IPS-20b (cell line): ENCODE results near the gene FOXJ1.
A peak's percentile ranks its signal among the peaks of the same experiment; 100 is the strongest.

Experiments used
- H3K27ac ChIP-seq: one replicate; pipeline ENCODE4 v1.5.1; 2013; ENCODE audit warnings: low read length
- H3K27me3 ChIP-seq: 2 replicates; pipeline ENCODE4 v1.6.1; 2013; ENCODE audit warnings: mild to moderate bottlenecking, low read length, inconsistent platforms; ENCODE audit not compliant: insufficient read depth
- H3K36me3 ChIP-seq: 2 replicates; pipeline ENCODE4 v1.6.1; 2013; ENCODE audit warnings: low read depth, mild to moderate bottlenecking, inconsistent platforms, low read length, moderate library complexity; ENCODE audit not compliant: insufficient read depth
- H3K4me1 ChIP-seq: 2 replicates; pipeline ENCODE4 v1.6.1; 2013; ENCODE audit warnings: mild to moderate bottlenecking, control low read depth, inconsistent platforms, low read length, moderate library complexity; ENCODE audit not compliant: insufficient read depth
- H3K4me3 ChIP-seq: 2 replicates; pipeline ENCODE4 v1.5.1; 2013; ENCODE audit warnings: mild to moderate bottlenecking, low read length, inconsistent platforms
- H3K9ac ChIP-seq: 2 replicates; pipeline ENCODE4 v1.6.1; 2013; ENCODE audit warnings: low read depth, mild to moderate bottlenecking, inconsistent platforms, low read length, moderate library complexity
- H3K9me3 ChIP-seq: 2 replicates; pipeline ENCODE4 v1.6.1; 2013; ENCODE audit warnings: mild to moderate bottlenecking, low read depth, low read length, inconsistent platforms; ENCODE audit not compliant: insufficient read depth

FOXJ1 gene

GRCh38 chr17:76137351-76138233 is 3.5 kb downstream of the FOXJ1 start:
- Histone ChIP-seq H3K9me3 (no peaks in the 10 kb centered on the region; the same call in 1 of the 2 replicates), H3K27me3 (peaks cover 100% of the 10 kb centered on the region), H3K4me3 (peak overlapping the region; percentile 74; the same call in 1 of the 2 replicates), H3K9ac (peak overlapping the region; percentile 30; the same call in 1 of the 2 replicates), H3K36me3 (no peaks in the 10 kb centered on the region), H3K27ac (no peak overlapping the region), H3K4me1 (peaks cover 56% of the 10 kb centered on the region)

DNA sequence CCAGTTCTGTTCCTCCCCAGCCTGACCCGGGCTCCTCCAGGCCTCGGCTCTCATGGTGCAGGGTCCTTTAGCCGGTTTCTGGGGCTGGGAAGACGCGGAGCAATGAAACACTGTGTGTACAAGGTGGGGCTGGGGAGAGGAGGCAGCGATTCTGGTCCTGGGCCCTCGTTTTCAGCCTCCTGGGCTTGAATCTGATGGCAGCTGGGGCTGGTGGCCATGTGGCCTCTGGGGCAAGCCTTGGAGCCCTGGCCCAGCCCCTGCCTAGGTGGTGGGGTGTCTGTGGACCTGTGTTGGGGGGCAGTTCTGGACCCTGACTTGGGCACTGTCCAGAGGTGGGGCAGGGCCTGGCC is 4.1 kb downstream of the FOXJ1 start:
- Histone ChIP-seq H3K4me1 (peaks cover 53% of the 10 kb centered on the region), H3K27ac (no peak overlapping the region), H3K4me3 (peak overlapping the region; percentile 32; the same call in 1 of the 2 replicates), H3K27me3 (peaks cover 97% of the 10 kb centered on the region), H3K9me3 (no peaks in the 10 kb centered on the region; the same call in 1 of the 2 replicates), H3K36me3 (no peaks in the 10 kb centered on the region), H3K9ac (no peak overlapping the region)

GRCh38 chr17:76136276-76137000 is 4.6 kb downstream of the FOXJ1 start:
- Histone ChIP-seq H3K4me1 (peaks cover 54% of the 10 kb centered on the region), H3K36me3 (no peaks in the 10 kb centered on the region), H3K27me3 (peaks cover 97% of the 10 kb centered on the region), H3K4me3 (peak overlapping the region; percentile 32; the same call in 1 of the 2 replicates), H3K9me3 (no peaks in the 10 kb centered on the region; the same call in 1 of the 2 replicates), H3K9ac (no peak overlapping the region), H3K27ac (no peak overlapping the region)

- Histone ChIP-seq H3K4me1 (peaks cover 59% of the 10 kb centered on the region), H3K9ac (peak overlapping the region; percentile 33; the same call in 1 of the 2 replicates), H3K9me3 (no peaks in the 10 kb centered on the region; the same call in 1 of the 2 replicates), H3K36me3 (no peaks in the 10 kb centered on the region), H3K27ac (no peak overlapping the region), H3K4me3 (peak overlapping the region; percentile 53; the same call in 1 of the 2 replicates), H3K27me3 (peaks cover 97% of the 10 kb centered on the region)
These were observed 5.2 kb downstream of the FOXJ1 start for GRCh38 chr17:76135810-76136188.

GRCh38 chr17:76134911-76135809 is 5.9 kb downstream of the FOXJ1 start:
- Histone ChIP-seq H3K9ac (peak overlapping the region; percentile 33; the same call in 1 of the 2 replicates), H3K9me3 (no peaks in the 10 kb centered on the region; the same call in 1 of the 2 replicates), H3K4me3 (peak overlapping the region; percentile 53; the same call in 1 of the 2 replicates), H3K27me3 (peaks cover 97% of the 10 kb centered on the region), H3K36me3 (no peaks in the 10 kb centered on the region), H3K4me1 (peaks cover 60% of the 10 kb centered on the region), H3K27ac (no peak overlapping the region)

DNA sequence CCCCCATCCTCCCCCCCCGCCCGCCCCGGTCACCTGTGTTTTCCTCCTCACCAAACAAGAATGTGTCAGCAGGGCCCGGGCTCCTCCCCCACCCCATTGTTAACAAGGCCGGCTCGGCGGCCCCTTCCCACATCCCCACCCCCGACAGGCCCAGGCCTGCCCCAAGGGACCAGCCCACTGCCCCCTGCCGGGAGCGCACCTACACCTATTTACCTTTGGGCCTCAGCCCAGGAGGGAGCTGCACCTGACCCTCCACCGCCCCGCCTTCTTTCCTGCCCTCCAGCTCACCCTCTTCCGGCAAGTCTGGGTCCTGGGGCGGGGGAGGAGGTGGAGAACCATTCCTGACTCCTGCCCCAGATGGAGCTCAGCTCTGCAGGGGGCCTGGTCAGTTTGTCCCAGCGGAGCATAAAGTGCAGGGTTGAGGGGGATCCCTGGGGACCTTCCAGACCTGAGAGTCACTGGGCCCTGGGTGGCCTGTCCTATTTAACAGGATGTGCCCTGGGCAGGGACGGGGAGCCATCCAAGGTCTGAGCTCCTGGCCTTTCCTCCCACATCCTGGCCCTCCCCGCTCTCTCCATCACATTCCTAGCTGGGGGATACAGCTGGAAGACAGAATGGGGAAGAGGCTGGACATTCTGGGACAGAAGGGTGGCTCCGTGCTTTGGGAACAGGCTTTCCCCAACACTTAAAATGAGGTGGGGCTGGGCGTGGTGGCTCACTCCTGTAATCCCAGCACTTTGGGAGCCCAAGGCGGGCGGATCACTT is 8.3 kb downstream of the FOXJ1 start:
- H3K4me1 ChIP-seq, result peaks cover 51% of the 10 kb centered on the region
- peaks cover 76% of the 10 kb centered on the region for H3K27me3 ChIP-seq
- H3K9ac ChIP-seq, result peak overlapping the region; percentile 16; the same call in 1 of the 2 replicates
- H3K4me3 ChIP-seq, result peak overlapping the region; percentile 53; the same call in 1 of the 2 replicates
- no peaks in the 10 kb centered on the region for H3K9me3 ChIP-seq
- no peaks in the 10 kb centered on the region for H3K36me3 ChIP-seq
- H3K27ac ChIP-seq, result no peak overlapping the region

DNA sequence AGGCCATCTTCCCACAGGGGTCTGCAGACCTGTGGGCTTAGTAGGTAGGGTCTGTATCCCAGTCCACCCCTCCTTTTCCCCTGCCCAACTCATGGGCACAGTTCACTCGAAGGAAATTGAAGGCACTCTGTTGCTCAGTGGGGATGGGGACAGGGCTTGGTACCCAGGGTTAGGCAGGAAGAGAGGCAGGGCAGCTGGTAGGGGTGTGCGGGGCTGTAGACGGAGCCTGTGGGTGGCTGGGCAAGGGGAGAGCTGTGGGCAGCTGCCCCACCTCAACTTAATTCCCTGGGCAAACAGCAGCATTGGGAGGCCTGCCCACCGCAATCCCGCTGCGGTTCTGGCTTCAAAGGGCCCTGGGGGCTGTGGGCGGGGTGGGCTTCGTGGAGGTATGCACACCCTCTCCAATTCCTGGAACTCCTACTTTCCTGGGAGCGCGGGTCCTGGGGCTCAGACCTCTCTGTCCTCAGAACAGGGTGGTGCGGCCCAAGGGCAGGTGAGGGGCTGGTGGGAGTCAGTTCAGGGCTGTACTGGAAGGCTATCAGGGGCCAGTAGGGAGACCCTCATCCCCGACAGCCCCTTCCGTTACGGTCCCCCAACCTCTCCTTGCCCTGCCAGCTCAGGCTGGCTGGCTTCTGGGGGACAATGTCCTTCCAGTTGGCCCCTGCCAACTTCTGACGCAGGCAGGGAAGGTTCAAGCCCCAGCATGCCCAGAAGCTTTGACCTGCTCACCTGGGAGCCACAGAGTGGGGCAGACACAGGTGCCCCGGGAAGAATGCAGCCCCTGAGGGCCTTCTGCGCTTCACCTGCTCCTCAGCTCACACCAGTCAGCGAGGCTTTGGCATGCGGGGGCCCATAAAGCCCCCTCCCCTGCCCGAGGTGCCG is 9.1 kb downstream of the FOXJ1 start:
- peaks cover 47% of the 10 kb centered on the region for H3K4me1 ChIP-seq
- H3K9ac ChIP-seq, result no peak overlapping the region; the same call in 1 of the 2 replicates
- H3K9me3 ChIP-seq, result no peaks in the 10 kb centered on the region
- H3K36me3 ChIP-seq, result no peaks in the 10 kb centered on the region
- peak overlapping the region; percentile 44 for H3K4me3 ChIP-seq
- no peak overlapping the region for H3K27ac ChIP-seq
- peaks cover 68% of the 10 kb centered on the region for H3K27me3 ChIP-seq

DNA sequence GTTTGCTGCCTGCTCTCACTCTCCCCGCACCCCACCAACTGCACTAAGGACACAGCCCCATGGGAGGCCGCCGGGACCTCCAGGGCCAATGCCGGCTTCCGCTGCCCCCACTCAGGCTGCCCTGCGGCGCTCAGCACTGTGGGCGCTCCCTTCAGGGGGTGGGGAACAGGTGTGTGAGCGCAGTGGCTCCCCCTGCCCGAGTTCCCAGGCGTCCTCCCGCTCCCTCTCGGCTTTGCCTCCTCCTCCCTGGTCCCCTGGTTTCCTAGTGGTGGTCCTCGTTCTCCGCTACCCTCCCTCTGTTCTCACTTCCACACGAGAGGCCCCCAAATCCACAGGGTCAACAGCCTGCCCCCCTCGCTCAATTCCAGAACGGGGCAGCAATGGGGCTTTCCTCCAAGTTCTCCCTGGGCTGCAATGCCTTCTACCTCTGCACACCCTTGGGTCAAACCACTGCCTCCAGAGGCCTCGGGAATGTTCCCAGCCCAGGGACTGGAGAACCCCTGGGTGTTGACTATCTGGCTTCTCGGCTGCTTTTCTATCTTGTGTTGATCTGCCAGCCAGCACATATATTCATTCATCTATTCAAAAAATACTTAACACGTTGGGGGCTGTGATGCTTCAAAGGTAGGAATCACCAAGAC is 9.9 kb downstream of the FOXJ1 start:
- H3K36me3 ChIP-seq, result no peaks in the 10 kb centered on the region
- peaks cover 60% of the 10 kb centered on the region for H3K27me3 ChIP-seq
- H3K27ac ChIP-seq, result no peak overlapping the region
- no peak overlapping the region for H3K4me3 ChIP-seq
- H3K9me3 ChIP-seq, result no peaks in the 10 kb centered on the region
- no peak overlapping the region for H3K9ac ChIP-seq
- peaks cover 41% of the 10 kb centered on the region for H3K4me1 ChIP-seq

DNA sequence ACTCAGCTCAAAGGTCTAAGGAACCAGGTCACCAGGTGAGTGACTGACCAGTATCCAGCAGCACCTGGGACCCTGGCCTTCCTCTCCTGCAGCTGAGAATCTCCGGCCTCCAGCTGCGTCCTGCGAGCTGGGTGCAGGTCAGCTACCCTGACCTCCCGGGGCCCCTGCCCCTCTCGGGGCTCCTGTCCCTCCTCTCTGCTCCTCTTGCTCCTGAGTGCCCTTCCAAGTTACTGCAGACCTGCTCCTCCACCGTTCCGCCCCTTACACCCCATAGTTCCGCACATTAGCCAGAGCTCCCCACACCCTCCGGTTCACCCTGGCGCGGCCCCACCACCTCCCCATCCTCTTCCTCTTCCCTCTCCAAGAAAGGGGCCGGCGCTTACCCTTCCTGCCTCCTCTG is 10.6 kb downstream of the FOXJ1 start:
- H3K36me3 ChIP-seq, result no peaks in the 10 kb centered on the region
- H3K27me3 ChIP-seq, result peaks cover 53% of the 10 kb centered on the region
- no peaks in the 10 kb centered on the region for H3K9me3 ChIP-seq
- peaks cover 38% of the 10 kb centered on the region for H3K4me1 ChIP-seq
- no peak overlapping the region for H3K27ac ChIP-seq
- no peak overlapping the region for H3K4me3 ChIP-seq
- H3K9ac ChIP-seq, result no peak overlapping the region
